IPS-18a (cell line): ENCODE measurements around the gene SUFU.

Source experiments
- H3K27ac ChIP-seq: one replicate; pipeline ENCODE4 v1.5.1; 2013; ENCODE audit warnings: low read length
- H3K27me3 ChIP-seq: one replicate; pipeline ENCODE4 v1.6.1; 2013; ENCODE audit warnings: mild to moderate bottlenecking, low read length; ENCODE audit not compliant: control insufficient read depth, insufficient read depth
- H3K36me3 ChIP-seq: one replicate; pipeline ENCODE4 v1.6.1; 2013; ENCODE audit warnings: low read depth, low read length; ENCODE audit not compliant: control insufficient read depth
- H3K4me1 ChIP-seq: one replicate; pipeline ENCODE4 v1.6.1; 2013; ENCODE audit warnings: low read depth, low read length; ENCODE audit not compliant: control insufficient read depth
- H3K4me3 ChIP-seq: one replicate; pipeline ENCODE4 v1.5.1; 2013; ENCODE audit warnings: low read length
- H3K9ac ChIP-seq: one replicate; pipeline ENCODE4 v1.6.1; 2013; ENCODE audit warnings: mild to moderate bottlenecking, low read length, moderate library complexity
- H3K9me3 ChIP-seq: one replicate; pipeline ENCODE4 v1.6.1; 2013; ENCODE audit warnings: low read depth, low read length; ENCODE audit not compliant: control insufficient read depth

SUFU gene

DNA sequence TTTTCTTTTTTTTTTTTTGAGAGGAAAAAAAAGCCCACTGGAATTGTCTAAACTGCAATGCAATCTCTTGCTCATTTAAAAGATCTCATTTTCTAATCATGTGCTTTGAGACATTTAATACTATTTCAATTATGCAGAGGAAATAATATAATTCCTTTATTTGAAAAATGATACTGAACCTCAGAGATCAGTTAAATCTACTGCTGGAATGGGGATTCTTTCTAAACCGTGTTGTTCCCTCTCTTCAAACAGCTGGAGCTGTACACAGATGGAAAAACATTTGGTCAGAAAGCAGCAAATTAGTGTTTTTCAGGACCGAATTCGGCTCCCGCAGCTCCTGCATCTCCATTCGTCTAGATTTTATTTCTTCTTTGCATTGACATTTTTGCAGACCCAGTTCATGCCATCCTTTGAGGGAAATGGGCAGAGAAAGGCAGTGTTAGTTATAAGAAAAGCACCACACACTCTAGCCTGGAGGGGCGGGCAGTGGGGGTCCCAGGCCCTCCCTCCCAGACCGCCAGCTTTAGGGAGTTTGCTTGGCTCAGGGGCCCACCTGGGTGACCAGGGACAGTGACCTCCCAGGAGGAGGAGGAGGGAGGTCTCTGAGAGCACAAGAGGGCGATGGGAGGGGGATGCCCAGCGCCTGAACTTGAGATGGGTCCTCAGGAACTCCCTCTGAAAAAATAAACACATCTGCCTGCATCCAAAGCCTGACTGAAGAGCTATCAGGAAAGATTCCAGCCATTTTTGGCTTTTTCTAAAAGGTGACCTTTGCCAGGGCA lies 173.0 kb downstream of the SUFU start:
- no peaks in the 10 kb centered on the region for H3K27me3 ChIP-seq
- peaks cover 51% of the 10 kb centered on the region for H3K4me1 ChIP-seq
- H3K36me3 ChIP-seq, result no peaks in the 10 kb centered on the region
- no peak overlapping the region for H3K4me3 ChIP-seq
- H3K9ac ChIP-seq, result no peak overlapping the region
- no peak overlapping the region for H3K27ac ChIP-seq
- no peaks in the 10 kb centered on the region for H3K9me3 ChIP-seq

DNA sequence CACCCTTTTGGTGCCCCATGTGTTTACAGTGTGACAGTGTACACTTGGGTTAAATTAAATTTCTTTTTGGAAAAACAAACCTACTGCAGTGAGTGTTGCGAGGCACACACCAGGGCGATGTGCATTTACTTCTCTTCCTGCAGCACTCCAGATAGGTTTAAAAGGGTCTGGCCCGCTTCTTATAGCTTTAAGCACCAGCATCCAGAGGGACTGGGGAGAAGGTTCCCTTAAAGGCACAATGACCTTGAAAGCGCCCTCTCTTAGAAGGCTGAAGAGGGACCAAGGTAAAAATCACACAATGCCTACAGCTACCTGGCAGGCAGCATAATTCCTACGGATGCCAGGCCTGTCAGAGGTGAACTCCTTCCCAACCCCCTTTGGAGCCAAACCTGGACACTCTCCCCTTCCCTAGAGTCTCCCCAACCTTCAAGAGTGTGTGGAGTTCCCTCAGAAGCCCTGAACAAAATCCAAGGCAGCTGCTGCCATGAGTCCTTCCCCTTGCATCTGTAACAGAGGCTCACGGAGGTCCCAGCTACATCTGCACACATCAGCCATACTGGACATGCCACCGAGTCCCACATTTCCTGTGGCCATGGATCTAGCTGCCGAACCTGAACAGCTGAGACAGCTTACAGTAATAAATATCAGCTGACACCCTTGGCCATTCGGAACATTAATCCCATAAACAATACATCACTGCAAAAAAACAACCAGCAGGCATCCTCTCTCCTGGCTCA lies 173.7 kb downstream of the SUFU start:
- H3K27me3 ChIP-seq, result no peaks in the 10 kb centered on the region
- H3K4me1 ChIP-seq, result peaks cover 51% of the 10 kb centered on the region
- no peaks in the 10 kb centered on the region for H3K36me3 ChIP-seq
- no peak overlapping the region for H3K9ac ChIP-seq
- H3K27ac ChIP-seq, result no peak overlapping the region
- H3K4me3 ChIP-seq, result no peak overlapping the region
- H3K9me3 ChIP-seq, result no peaks in the 10 kb centered on the region

GRCh38 chr10:102678068-102678400 lies 174.3 kb downstream of the SUFU start:
- Histone ChIP-seq H3K9ac (no peak overlapping the region), H3K4me1 (peaks cover 51% of the 10 kb centered on the region), H3K27me3 (no peaks in the 10 kb centered on the region), H3K27ac (no peak overlapping the region), H3K9me3 (no peaks in the 10 kb centered on the region), H3K36me3 (no peaks in the 10 kb centered on the region), H3K4me3 (no peak overlapping the region)

DNA sequence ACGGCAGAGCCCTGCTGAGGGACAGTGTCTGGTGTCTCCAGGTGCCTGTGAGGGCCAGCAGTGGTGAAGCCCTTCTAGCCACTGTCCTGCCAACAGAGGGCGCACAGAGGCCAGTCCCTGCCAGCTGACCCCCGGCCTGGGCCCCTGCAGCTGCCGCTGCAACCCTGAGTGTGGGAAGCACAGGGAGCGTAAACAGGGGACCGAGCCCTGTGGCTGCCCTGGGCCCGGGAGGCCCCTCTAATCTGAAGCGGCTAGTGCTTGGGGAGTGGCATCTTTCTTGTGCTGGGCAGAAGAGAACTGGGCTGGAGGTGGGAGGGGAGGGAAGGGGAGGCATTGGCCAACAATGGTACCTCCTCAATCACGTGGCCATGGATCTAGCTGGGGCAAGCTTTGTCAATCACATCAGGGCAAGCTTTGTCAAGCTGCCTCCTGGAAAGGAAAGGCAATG lies 175.1 kb downstream of the SUFU start:
- H3K9me3 ChIP-seq, result no peaks in the 10 kb centered on the region
- no peak overlapping the region for H3K9ac ChIP-seq
- H3K27ac ChIP-seq, result no peak overlapping the region
- no peak overlapping the region for H3K4me3 ChIP-seq
- H3K27me3 ChIP-seq, result no peaks in the 10 kb centered on the region
- peaks cover 46% of the 10 kb centered on the region for H3K4me1 ChIP-seq
- no peaks in the 10 kb centered on the region for H3K36me3 ChIP-seq

- no peak overlapping the region for H3K9ac ChIP-seq
- H3K9me3 ChIP-seq, result no peaks in the 10 kb centered on the region
- peaks cover 39% of the 10 kb centered on the region for H3K4me1 ChIP-seq
- H3K4me3 ChIP-seq, result no peak overlapping the region
- H3K27ac ChIP-seq, result no peak overlapping the region
- no peaks in the 10 kb centered on the region for H3K36me3 ChIP-seq
- no peaks in the 10 kb centered on the region for H3K27me3 ChIP-seq
Observed at GRCh38 chr10:102679596-102679995, 175.8 kb downstream of the SUFU start.

GRCh38 chr10:102681696-102682095 lies 177.9 kb downstream of the SUFU start:
- peaks cover 5% of the 10 kb centered on the region for H3K36me3 ChIP-seq
- H3K4me3 ChIP-seq, result no peak overlapping the region
- H3K27ac ChIP-seq, result no peak overlapping the region
- no peaks in the 10 kb centered on the region for H3K9me3 ChIP-seq
- peaks cover 24% of the 10 kb centered on the region for H3K4me1 ChIP-seq
- H3K9ac ChIP-seq, result no peak overlapping the region
- no peaks in the 10 kb centered on the region for H3K27me3 ChIP-seq

- H3K9me3 ChIP-seq, result no peaks in the 10 kb centered on the region
- peaks cover 5% of the 10 kb centered on the region for H3K36me3 ChIP-seq
- no peaks in the 10 kb centered on the region for H3K27me3 ChIP-seq
- H3K4me3 ChIP-seq, result no peak overlapping the region
- H3K9ac ChIP-seq, result no peak overlapping the region
- peaks cover 17% of the 10 kb centered on the region for H3K4me1 ChIP-seq
- H3K27ac ChIP-seq, result no peak overlapping the region
Observed at GRCh38 chr10:102682416-102682815, 178.6 kb downstream of the SUFU start.

GRCh38 chr10:102682981-102683380 lies 179.2 kb downstream of the SUFU start:
- Histone ChIP-seq H3K27ac (no peak overlapping the region), H3K4me3 (no peak overlapping the region), H3K36me3 (peaks cover 9% of the 10 kb centered on the region), H3K9me3 (no peaks in the 10 kb centered on the region), H3K4me1 (peaks cover 12% of the 10 kb centered on the region), H3K9ac (no peak overlapping the region), H3K27me3 (no peaks in the 10 kb centered on the region)
